Neutrophil (primary cell): ENCODE results near the gene MGAT2.
"Not testable (repeated sequence)": the region's sequence is repeated elsewhere in the genome, so short reads cannot be mapped to it uniquely, and the experiment has no call there.

ENCODE experiments used
- H3K27ac ChIP-seq: fragments of 200-600 bp; sonication (generic); 2 replicates; pipeline ENCODE4 v1.5.1; 2016; ENCODE audit warnings: mild to moderate bottlenecking, moderate library complexity
- H3K27me3 ChIP-seq: fragments of 200-600 bp; sonication (generic); 2 replicates; pipeline ENCODE4 v1.6.0; 2016; ENCODE audit warnings: mild to moderate bottlenecking
- H3K36me3 ChIP-seq: fragments of 200-600 bp; sonication (generic); 2 replicates; pipeline ENCODE4 v1.5.1; 2017
- H3K4me1 ChIP-seq, 2 experiments: fragments of 200-600 bp in 1 of 2; sonication (generic) in 1 of 2; 1 replicate in 1 of 2; 2 replicates in 1 of 2; pipeline versions ENCODE4 v1.5.1 to v1.6.1; 2013 to 2016; ENCODE audit warnings: low read depth in 1 of 2, low read length in 1 of 2, mild to moderate bottlenecking in 1 of 2, moderate library complexity in 1 of 2; ENCODE audit not compliant: control insufficient read depth in 1 of 2, insufficient read depth in 1 of 2
- H3K4me3 ChIP-seq, 2 experiments: fragments of 200-600 bp in 1 of 2; sonication (generic) in 1 of 2; 1 replicate in 1 of 2; 2 replicates in 1 of 2; pipeline ENCODE4 v1.5.1; 2013 to 2016; ENCODE audit warnings: low read depth in 1 of 2, low read length in 1 of 2, mild to moderate bottlenecking in 1 of 2, moderate library complexity in 1 of 2
- H3K9me3 ChIP-seq: fragments of 200-600 bp; sonication (generic); 2 replicates; pipeline ENCODE4 v1.5.1; 2016
- TF ChIP-seq, protein P1 (sequence below): fragments of 200-600 bp; sonication (generic); IDR thresholded peaks from 2 replicates; pipeline ENCODE4 v1.5.1; 2016; ENCODE audit warnings: antibody characterized with exemption

The MGAT2 gene

DNA sequence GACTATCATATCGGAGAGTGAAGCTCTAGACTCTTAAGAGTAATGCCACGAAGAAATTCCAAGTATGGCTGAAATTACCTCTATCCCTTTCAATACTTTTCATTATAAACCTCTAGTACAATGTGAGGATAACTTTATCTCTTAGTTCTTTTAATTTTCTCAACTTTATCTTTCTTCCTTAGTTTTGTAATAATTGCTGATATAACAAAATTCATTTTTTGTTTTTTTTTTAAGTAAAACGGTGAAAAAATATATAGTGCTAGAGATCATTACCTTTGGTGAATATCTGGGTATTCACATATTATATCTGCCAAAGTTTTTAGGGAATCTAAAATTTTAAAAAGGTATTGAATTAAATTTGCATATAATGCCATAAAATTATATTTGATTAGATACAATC, 33.9 kb downstream of the MGAT2 start:
- Histone ChIP-seq H3K4me3 (no peak overlapping the region), H3K4me1 (no peaks in the 10 kb centered on the region), H3K9me3 (no peaks in the 10 kb centered on the region), H3K27ac (no peak overlapping the region), H3K36me3 (no peaks in the 10 kb centered on the region), H3K27me3 (no peaks in the 10 kb centered on the region)
- TF ChIP-seq, protein P1, sequence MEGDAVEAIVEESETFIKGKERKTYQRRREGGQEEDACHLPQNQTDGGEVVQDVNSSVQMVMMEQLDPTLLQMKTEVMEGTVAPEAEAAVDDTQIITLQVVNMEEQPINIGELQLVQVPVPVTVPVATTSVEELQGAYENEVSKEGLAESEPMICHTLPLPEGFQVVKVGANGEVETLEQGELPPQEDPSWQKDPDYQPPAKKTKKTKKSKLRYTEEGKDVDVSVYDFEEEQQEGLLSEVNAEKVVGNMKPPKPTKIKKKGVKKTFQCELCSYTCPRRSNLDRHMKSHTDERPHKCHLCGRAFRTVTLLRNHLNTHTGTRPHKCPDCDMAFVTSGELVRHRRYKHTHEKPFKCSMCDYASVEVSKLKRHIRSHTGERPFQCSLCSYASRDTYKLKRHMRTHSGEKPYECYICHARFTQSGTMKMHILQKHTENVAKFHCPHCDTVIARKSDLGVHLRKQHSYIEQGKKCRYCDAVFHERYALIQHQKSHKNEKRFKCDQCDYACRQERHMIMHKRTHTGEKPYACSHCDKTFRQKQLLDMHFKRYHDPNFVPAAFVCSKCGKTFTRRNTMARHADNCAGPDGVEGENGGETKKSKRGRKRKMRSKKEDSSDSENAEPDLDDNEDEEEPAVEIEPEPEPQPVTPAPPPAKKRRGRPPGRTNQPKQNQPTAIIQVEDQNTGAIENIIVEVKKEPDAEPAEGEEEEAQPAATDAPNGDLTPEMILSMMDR, result no peak

DNA sequence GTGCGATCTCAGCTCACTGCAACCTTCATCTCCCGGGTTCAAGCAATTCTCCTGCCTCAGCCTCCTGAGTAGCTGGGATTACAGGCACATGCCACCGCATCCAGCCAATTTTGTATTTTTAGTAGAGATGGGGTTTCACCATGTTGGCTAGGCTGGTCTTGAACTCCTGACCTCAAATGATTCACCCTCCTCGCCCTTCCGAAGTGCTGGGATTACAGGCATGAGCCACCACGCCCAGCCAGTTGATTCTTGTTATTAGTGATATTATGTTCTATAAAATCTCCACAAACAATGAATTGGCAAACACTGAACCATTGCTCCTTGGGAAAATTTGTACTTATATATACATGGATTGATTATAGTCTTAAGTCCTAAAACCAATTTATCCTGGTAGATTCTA, 36.9 kb downstream of the MGAT2 start:
- not testable (repeated sequence) for H3K4me1 ChIP-seq, H3K9me3 ChIP-seq, H3K27me3 ChIP-seq, H3K4me3 ChIP-seq, H3K36me3 ChIP-seq, H3K27ac ChIP-seq

DNA sequence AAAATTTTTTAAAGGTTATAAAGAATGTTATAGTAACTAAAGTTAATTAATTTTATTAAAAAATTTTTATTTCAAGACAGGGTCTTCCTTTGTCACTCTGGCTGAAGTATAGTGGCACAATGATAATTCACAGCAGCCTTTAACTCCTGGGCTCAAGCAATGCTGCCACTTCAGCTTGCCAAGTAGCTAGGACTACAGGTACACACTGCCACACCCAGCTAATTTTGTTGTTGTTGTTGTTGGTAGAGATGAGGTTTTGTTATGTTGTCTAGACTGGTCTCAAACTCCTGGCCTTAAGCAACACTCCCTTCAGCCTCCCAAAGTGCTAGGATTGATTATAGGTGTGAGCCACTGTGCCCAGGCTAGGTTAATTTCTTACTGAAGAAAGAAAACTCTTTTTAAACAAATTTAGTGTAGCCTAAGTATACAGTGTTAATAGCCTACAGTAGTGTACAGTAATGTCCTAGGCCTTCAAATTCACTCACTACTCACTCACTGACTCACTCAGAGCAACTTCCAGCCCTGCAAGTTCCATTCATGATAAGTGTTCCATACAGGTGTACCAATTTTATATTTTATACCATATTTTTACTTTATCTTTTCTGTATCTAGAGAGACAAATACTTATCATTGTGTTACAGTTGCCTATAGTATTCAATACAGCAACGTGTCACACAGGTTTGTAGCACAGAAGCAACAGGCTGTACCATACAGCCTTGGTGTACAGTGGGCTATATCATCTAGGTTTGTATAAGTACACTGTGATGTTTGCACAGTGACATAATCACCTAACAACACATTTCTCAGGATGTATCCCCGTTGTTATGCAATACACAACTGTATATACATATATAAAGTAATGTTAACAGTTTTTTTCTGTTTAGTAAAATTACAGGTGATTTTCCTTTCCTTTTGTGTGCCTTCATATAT, 39.2 kb downstream of the MGAT2 start:
- TF ChIP-seq, protein P1, result no peak
- Histone ChIP-seq H3K36me3 (peaks cover 8% of the 10 kb centered on the region), H3K27me3 (no peaks in the 10 kb centered on the region), H3K27ac (no peak overlapping the region), H3K9me3 (no peaks in the 10 kb centered on the region), H3K4me1 (no peaks in the 10 kb centered on the region), H3K4me3 (no peak overlapping the region)

DNA sequence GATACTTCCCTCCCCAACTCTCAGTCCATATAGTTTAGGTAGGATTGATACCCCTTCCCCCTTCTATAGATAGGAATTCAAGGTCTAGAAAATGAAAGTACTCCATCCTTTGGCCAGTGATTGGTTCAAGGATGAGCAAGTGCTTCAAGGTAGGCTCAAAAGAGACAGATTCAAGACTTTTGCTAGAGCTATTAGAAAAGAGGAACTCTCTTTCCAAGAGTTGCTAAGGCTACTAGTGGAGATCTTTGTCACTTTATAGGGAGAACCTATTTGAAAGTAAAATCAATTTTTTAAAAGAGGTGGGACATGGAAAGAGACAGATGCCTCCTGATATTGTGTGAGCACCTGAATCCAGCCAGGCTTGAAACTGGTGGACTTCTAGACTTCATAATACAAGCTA, 49.9 kb downstream of the MGAT2 start:
- TF ChIP-seq, protein P1, result no peak
- Histone ChIP-seq H3K27ac (no peak overlapping the region), H3K9me3 (no peaks in the 10 kb centered on the region), H3K4me1 (no peaks in the 10 kb centered on the region), H3K4me3 (no peak overlapping the region), H3K36me3 (no peaks in the 10 kb centered on the region), H3K27me3 (no peaks in the 10 kb centered on the region)
